HG03025 (cell line): Measurements from ENCODE around the gene RSPH4A.
"Not testable (repeated sequence)": the region's sequence is repeated elsewhere in the genome, so short reads cannot be mapped to it uniquely, and the experiment has no call there.

Experiments used
- ATAC-seq: cut with Tn5 transposase; IDR thresholded peaks from one replicate; pipeline ENCODE4 v1.9.1; 2021; ENCODE audit warnings: mild to moderate bottlenecking, moderate library complexity; ENCODE audit not compliant: unreplicated experiment, low FRiP score

RSPH4A gene

DNA sequence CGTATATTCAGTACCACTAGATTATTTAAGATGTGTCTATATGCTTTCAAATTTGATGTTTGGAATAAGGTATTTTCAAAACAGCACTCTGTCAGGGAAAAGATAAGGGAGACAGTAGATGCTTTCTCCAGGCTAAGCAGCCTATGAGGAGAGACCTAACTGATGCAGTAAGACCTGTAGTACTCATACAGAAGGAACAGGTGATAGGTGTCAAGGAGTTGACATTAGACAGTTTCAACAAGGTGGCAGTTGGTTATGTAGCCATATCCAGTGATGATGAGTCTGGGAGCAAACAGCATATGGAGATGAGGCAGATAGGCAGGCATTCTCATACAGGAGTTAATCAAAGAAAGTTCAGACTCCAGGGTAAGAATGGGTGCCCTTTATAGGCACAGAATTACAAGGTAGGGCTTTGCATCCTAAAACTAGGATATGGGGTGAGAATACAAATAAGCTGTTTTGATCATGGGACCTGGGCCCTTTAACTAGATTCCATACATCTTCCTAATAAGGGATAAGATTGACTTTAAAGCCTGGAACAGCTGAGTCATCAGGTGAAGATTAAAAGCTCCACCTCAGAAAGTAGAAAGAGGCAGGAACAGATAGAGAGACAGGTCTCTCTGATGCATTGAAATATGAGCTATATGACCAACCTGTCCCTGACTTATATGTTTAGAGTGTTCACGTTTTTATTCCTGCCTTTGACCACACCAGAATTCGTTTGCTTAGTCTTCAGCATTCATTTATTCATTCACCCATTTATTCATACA is 7.9 kb downstream of the RSPH4A start:
- ATAC-seq: no peak

DNA sequence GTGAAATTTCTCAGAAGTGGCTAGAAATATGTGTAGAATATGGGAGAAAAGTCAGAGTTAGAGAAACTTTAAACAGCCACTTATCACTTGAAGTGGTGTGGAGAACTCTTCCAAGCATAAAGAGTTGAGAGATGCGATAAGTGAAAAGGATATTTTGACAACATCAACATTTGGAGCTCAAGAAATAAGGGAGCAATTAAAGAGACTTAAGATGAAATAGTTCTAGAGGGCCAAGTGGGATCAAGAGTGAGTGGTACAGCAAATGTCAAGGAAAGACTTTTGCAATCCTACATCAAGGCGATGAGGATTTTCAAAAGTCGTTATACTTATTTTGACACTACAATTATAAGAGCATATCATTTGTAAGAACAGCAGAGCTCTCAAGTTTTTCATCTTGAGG is 9.6 kb downstream of the RSPH4A start:
- no peak for ATAC-seq

GRCh38 chr6:116629563-116629981 is 13.3 kb downstream of the RSPH4A start:
- ATAC-seq: no peak

- ATAC-seq: no peak
Observed at GRCh38 chr6:116631379-116631990, 15.2 kb downstream of the RSPH4A start.

DNA sequence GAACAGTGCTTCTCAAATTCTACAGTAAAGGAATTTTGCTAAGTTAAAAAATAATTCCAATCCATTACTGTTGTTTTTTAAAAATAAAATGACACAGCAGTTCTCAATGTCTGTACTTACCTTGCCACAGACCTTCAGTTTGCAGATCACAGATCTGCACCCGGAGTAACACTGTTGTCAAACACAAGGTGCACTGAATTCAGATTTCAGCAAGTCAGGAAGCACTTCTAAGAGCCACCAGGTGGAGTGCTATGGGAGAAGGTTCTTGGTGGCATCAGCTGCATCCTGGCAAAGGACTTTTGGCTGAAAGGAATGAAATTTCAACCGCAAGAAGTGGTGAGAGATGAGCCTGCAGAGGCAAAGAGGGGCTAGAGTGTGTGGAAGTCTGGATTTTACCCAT is 17.4 kb downstream of the RSPH4A start:
- no peak for ATAC-seq

GRCh38 chr6:116648156-116648555 is 31.9 kb downstream of the RSPH4A start:
- no peak for ATAC-seq

- no peak for ATAC-seq
Observed at GRCh38 chr6:116649129-116649528, 32.9 kb downstream of the RSPH4A start.

- ATAC-seq: no peak
Observed at GRCh38 chr6:116651916-116652315, 35.6 kb downstream of the RSPH4A start.

- ATAC-seq: no peak
Observed at GRCh38 chr6:116661594-116661993, 45.3 kb downstream of the RSPH4A start.

DNA sequence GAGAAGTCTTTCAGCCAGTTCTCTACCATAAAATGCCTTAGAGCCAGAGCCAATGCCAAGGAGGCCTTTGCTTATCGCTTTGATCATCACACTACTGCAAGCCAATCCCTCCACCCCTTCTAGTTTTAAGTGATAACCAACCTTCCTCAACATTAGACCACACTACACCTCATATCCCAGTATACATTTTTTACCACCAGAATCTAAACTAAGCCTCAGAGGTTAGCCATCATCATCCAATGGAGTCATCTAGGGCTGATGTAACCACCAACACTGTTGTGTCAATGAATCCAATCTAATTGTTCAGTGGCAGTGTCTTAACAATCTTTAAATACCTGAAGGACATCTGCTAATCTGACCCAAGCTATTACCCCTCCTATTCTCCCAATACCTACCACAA is 45.9 kb downstream of the RSPH4A start:
- ATAC-seq: no peak

DNA sequence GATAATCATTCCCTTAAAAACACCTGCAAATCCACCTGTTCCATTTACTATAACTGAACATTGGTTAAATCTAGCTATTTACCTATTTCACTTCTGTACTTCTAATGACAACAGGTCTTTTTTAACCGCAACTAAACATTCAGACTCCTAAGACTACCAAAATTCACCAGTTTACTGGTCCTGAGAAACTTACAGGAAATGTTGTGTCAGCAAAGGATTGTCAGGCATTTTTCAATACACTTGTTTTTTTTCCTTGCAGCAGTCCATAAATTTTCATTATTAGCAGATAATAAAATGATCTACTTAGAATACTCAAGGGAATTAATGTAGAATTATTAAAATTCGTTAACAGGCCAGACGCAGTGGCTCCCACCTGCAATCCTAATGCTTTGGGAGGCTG is 47.0 kb downstream of the RSPH4A start:
- ATAC-seq: no peak

DNA sequence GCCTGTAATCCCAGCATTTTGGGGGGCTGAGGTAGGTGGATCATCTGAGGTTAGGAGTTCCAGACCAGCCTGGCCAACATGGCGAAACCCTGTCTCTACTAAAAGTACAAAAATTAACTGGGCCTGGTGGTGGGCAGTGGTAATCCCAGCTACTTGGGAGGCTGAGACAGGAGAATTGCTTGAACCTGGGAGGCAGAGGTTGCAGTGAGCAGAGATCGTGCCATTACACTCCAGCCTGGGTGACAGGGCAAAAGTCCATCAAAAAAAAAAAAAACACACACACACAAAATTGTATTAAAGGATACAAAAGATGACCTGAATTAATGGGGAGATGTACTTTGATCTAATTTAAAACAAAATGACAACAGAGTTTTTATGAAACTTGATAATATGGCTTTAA is 47.9 kb downstream of the RSPH4A start:
- not testable (repeated sequence) for ATAC-seq

- ATAC-seq: no peak
Observed at GRCh38 chr6:116665464-116665863, 49.2 kb downstream of the RSPH4A start.

- ATAC-seq: peak; percentile 37
Observed at GRCh38 chr6:116666869-116667268, 50.6 kb downstream of the RSPH4A start.

DNA sequence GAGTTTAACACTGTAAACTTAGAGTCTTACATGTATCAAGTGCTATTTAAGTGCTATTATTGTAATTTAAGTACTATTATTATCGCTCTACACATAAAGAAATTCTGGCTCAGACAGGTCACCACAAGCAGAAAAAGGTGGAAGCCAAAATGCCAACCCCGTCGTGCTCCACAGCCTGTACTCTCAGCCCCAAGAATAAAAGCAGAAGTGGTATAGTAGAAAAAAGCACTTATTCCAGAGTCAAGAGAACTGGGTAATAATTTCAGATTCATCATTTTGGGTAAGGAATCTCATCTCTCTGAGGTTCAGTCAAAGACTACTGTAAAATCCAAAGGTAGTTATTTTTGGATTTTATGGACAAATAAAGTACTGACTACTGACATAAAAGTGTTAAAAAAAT is 51.3 kb downstream of the RSPH4A start:
- no peak for ATAC-seq

- no peak for ATAC-seq
Observed at GRCh38 chr6:116672306-116672705, 56.0 kb downstream of the RSPH4A start.

GRCh38 chr6:116676021-116676420 is 59.7 kb downstream of the RSPH4A start:
- ATAC-seq: no peak

DNA sequence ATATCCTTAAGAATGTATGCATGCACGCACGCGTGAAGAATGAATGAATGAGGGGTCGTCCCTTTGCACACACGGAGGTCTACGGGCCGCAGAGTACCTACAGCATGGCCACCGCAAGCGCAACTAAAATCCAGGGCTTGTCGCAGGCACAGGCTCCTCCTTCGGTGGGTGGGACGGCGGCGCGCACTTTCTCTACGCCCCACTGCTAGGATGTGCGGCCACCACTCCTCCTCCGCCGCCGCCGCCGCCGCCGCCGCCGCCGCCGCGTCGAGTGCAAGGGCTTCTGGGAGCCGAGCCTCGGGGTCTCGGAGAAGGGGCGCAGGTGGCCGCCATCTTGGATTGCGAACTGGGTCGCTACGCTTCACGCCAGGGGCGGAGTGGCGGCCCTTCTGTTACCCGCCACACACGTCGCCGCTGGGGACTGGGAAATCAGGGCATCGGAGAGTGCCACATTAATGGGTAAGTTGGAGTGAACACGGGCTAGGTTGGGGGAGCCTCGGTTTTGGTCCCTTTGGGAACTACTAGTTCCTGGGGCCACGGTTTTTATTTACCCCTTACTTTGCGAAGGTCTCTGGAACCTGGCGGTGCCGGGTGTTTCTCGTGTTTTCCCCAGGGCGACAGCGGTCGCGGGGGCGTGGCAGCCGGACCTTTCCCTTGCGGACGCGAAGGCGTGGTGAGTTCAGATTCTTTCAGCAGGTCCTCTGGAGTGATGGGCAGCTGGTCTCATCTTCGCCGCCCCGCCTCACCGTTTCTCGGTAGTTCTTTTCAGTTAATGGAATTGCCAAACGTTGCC is 64.8 kb downstream of the RSPH4A start, which contains the start of gene KPNA5:
Gene KPNA5, plus strand, starts transcription at position 332 of the 793 bp plus-strand sequence. Its CDS starts 124 bp downstream, at position 456.
- peak; percentile 96 for ATAC-seq

- ATAC-seq: no peak
Observed at GRCh38 chr6:116682334-116682712, 66.0 kb downstream of the RSPH4A start.
